ENCODE measurements around the gene ADGRL3.
"Not testable (repeated sequence)": the region's sequence is repeated elsewhere in the genome, so short reads cannot be mapped to it uniquely, and the experiment has no call there.

ADGRL3 gene

GRCh38 chr4:61628727-61629126 is 428.6 kb downstream of the ADGRL3 start:
- Histone ChIP-seq H3K36me3 (ENCODE audit: control insufficient read depth, insufficient read depth, low read length) (no peaks in the 10 kb centered on the region), H3K4me3 (ENCODE audit: low read depth, low read length) (no peak overlapping the region), H3K9ac (ENCODE audit: low read depth, low read length) (no peak overlapping the region), H3K9me3 (ENCODE audit: control insufficient read depth, insufficient read depth, low read length) (no peaks in the 10 kb centered on the region), H3K27me3 (ENCODE audit: control insufficient read depth, insufficient read depth, low read length) (no peaks in the 10 kb centered on the region), H3K4me1 (ENCODE audit: control insufficient read depth, insufficient read depth, low read length) (no peaks in the 10 kb centered on the region)

GRCh38 chr4:61630548-61630947 is 430.4 kb downstream of the ADGRL3 start:
- H3K9ac ChIP-seq (ENCODE audit: low read depth, low read length) = no peak overlapping the region
- no peak overlapping the region for H3K4me3 ChIP-seq (ENCODE audit: low read depth, low read length)
- H3K9me3 ChIP-seq (ENCODE audit: control insufficient read depth, insufficient read depth, low read length) = no peaks in the 10 kb centered on the region
- H3K36me3 ChIP-seq (ENCODE audit: control insufficient read depth, insufficient read depth, low read length) = no peaks in the 10 kb centered on the region
- no peaks in the 10 kb centered on the region for H3K4me1 ChIP-seq (ENCODE audit: control insufficient read depth, insufficient read depth, low read length)
- no peaks in the 10 kb centered on the region for H3K27me3 ChIP-seq (ENCODE audit: control insufficient read depth, insufficient read depth, low read length)

- Histone ChIP-seq H3K27me3 (ENCODE audit: control insufficient read depth, insufficient read depth, low read length) (no peaks in the 10 kb centered on the region), H3K4me3 (ENCODE audit: low read depth, low read length) (no peak overlapping the region), H3K9ac (ENCODE audit: low read depth, low read length) (no peak overlapping the region), H3K9me3 (ENCODE audit: control insufficient read depth, insufficient read depth, low read length) (no peaks in the 10 kb centered on the region), H3K4me1 (ENCODE audit: control insufficient read depth, insufficient read depth, low read length) (no peaks in the 10 kb centered on the region), H3K36me3 (ENCODE audit: control insufficient read depth, insufficient read depth, low read length) (no peaks in the 10 kb centered on the region)
Measured at GRCh38 chr4:61638591-61638990, 438.5 kb downstream of the ADGRL3 start.

- not testable (repeated sequence) for H3K27me3 ChIP-seq (ENCODE audit: control insufficient read depth, insufficient read depth, low read length); H3K36me3 ChIP-seq (ENCODE audit: control insufficient read depth, insufficient read depth, low read length); H3K9me3 ChIP-seq (ENCODE audit: control insufficient read depth, insufficient read depth, low read length); H3K4me1 ChIP-seq (ENCODE audit: control insufficient read depth, insufficient read depth, low read length)
- Histone ChIP-seq H3K9ac (ENCODE audit: low read depth, low read length) (peak overlapping the region; percentile 54), H3K4me3 (ENCODE audit: low read depth, low read length) (peak overlapping the region; percentile 39)
Measured at GRCh38 chr4:61646746-61647350, 446.7 kb downstream of the ADGRL3 start.

- peaks cover 2% of the 10 kb centered on the region for H3K4me1 ChIP-seq (ENCODE audit: control insufficient read depth, insufficient read depth, low read length)
- no peak overlapping the region for H3K4me3 ChIP-seq (ENCODE audit: low read depth, low read length)
- no peaks in the 10 kb centered on the region for H3K27me3 ChIP-seq (ENCODE audit: control insufficient read depth, insufficient read depth, low read length)
- no peak overlapping the region for H3K9ac ChIP-seq (ENCODE audit: low read depth, low read length)
- H3K36me3 ChIP-seq (ENCODE audit: control insufficient read depth, insufficient read depth, low read length) = no peaks in the 10 kb centered on the region
- H3K9me3 ChIP-seq (ENCODE audit: control insufficient read depth, insufficient read depth, low read length) = no peaks in the 10 kb centered on the region
Measured at GRCh38 chr4:61648264-61648663, 448.1 kb downstream of the ADGRL3 start.

- no peaks in the 10 kb centered on the region for H3K9me3 ChIP-seq (ENCODE audit: control insufficient read depth, insufficient read depth, low read length)
- H3K4me1 ChIP-seq (ENCODE audit: control insufficient read depth, insufficient read depth, low read length) = peaks cover 4% of the 10 kb centered on the region
- no peaks in the 10 kb centered on the region for H3K36me3 ChIP-seq (ENCODE audit: control insufficient read depth, insufficient read depth, low read length)
- H3K27me3 ChIP-seq (ENCODE audit: control insufficient read depth, insufficient read depth, low read length) = no peaks in the 10 kb centered on the region
- no peak overlapping the region for H3K4me3 ChIP-seq (ENCODE audit: low read depth, low read length)
- no peak overlapping the region for H3K9ac ChIP-seq (ENCODE audit: low read depth, low read length)
Measured at GRCh38 chr4:61657016-61657415, 456.9 kb downstream of the ADGRL3 start.

GRCh38 chr4:61661960-61662359 is 461.8 kb downstream of the ADGRL3 start:
- Histone ChIP-seq H3K4me1 (ENCODE audit: control insufficient read depth, insufficient read depth, low read length) (no peaks in the 10 kb centered on the region), H3K4me3 (ENCODE audit: low read depth, low read length) (no peak overlapping the region), H3K9ac (ENCODE audit: low read depth, low read length) (no peak overlapping the region), H3K36me3 (ENCODE audit: control insufficient read depth, insufficient read depth, low read length) (no peaks in the 10 kb centered on the region), H3K27me3 (ENCODE audit: control insufficient read depth, insufficient read depth, low read length) (no peaks in the 10 kb centered on the region), H3K9me3 (ENCODE audit: control insufficient read depth, insufficient read depth, low read length) (no peaks in the 10 kb centered on the region)

GRCh38 chr4:61662362-61662761 is 462.2 kb downstream of the ADGRL3 start:
- Histone ChIP-seq H3K36me3 (ENCODE audit: control insufficient read depth, insufficient read depth, low read length) (no peaks in the 10 kb centered on the region), H3K4me1 (ENCODE audit: control insufficient read depth, insufficient read depth, low read length) (no peaks in the 10 kb centered on the region), H3K4me3 (ENCODE audit: low read depth, low read length) (no peak overlapping the region), H3K9ac (ENCODE audit: low read depth, low read length) (no peak overlapping the region), H3K27me3 (ENCODE audit: control insufficient read depth, insufficient read depth, low read length) (no peaks in the 10 kb centered on the region), H3K9me3 (ENCODE audit: control insufficient read depth, insufficient read depth, low read length) (no peaks in the 10 kb centered on the region)

- Histone ChIP-seq H3K9ac (ENCODE audit: low read depth, low read length) (no peak overlapping the region), H3K4me3 (ENCODE audit: low read depth, low read length) (no peak overlapping the region), H3K9me3 (ENCODE audit: control insufficient read depth, insufficient read depth, low read length) (no peaks in the 10 kb centered on the region), H3K36me3 (ENCODE audit: control insufficient read depth, insufficient read depth, low read length) (no peaks in the 10 kb centered on the region), H3K4me1 (ENCODE audit: control insufficient read depth, insufficient read depth, low read length) (no peaks in the 10 kb centered on the region), H3K27me3 (ENCODE audit: control insufficient read depth, insufficient read depth, low read length) (no peaks in the 10 kb centered on the region)
Measured at GRCh38 chr4:61663310-61663709, 463.2 kb downstream of the ADGRL3 start.

GRCh38 chr4:61665649-61666048 is 465.5 kb downstream of the ADGRL3 start:
- H3K36me3 ChIP-seq (ENCODE audit: control insufficient read depth, insufficient read depth, low read length) = no peaks in the 10 kb centered on the region
- no peaks in the 10 kb centered on the region for H3K4me1 ChIP-seq (ENCODE audit: control insufficient read depth, insufficient read depth, low read length)
- no peaks in the 10 kb centered on the region for H3K27me3 ChIP-seq (ENCODE audit: control insufficient read depth, insufficient read depth, low read length)
- no peaks in the 10 kb centered on the region for H3K9me3 ChIP-seq (ENCODE audit: control insufficient read depth, insufficient read depth, low read length)
- H3K4me3 ChIP-seq (ENCODE audit: low read depth, low read length) = no peak overlapping the region
- no peak overlapping the region for H3K9ac ChIP-seq (ENCODE audit: low read depth, low read length)

- no peaks in the 10 kb centered on the region for H3K9me3 ChIP-seq (ENCODE audit: control insufficient read depth, insufficient read depth, low read length)
- H3K9ac ChIP-seq (ENCODE audit: low read depth, low read length) = no peak overlapping the region
- no peaks in the 10 kb centered on the region for H3K4me1 ChIP-seq (ENCODE audit: control insufficient read depth, insufficient read depth, low read length)
- H3K36me3 ChIP-seq (ENCODE audit: control insufficient read depth, insufficient read depth, low read length) = no peaks in the 10 kb centered on the region
- H3K4me3 ChIP-seq (ENCODE audit: low read depth, low read length) = no peak overlapping the region
- H3K27me3 ChIP-seq (ENCODE audit: control insufficient read depth, insufficient read depth, low read length) = no peaks in the 10 kb centered on the region
Measured at GRCh38 chr4:61666244-61666643, 466.1 kb downstream of the ADGRL3 start.

- Histone ChIP-seq H3K9ac (ENCODE audit: low read depth, low read length) (no peak overlapping the region), H3K36me3 (ENCODE audit: control insufficient read depth, insufficient read depth, low read length) (no peaks in the 10 kb centered on the region), H3K9me3 (ENCODE audit: control insufficient read depth, insufficient read depth, low read length) (no peaks in the 10 kb centered on the region), H3K27me3 (ENCODE audit: control insufficient read depth, insufficient read depth, low read length) (no peaks in the 10 kb centered on the region), H3K4me3 (ENCODE audit: low read depth, low read length) (no peak overlapping the region), H3K4me1 (ENCODE audit: control insufficient read depth, insufficient read depth, low read length) (no peaks in the 10 kb centered on the region)
Measured at GRCh38 chr4:61671599-61671998, 471.5 kb downstream of the ADGRL3 start.
